Measurements from ENCODE around the gene CNN1. TPM values are rescaled to one million over a fixed set of nuclear protein-coding genes. Genes with fewer than 3 reads are reported as not detected.

Gene CNN1
- total and polyA plus RNA-seq, 9 of the 15 experiments (the other 6 are each of a cell fraction or from before 2014, with no cell fraction given), result 0.23 to 10.6 (median 5.2) TPM

- no peak; the same call in 1 of the 2 replicates for TF ChIP-seq ZNF263 (CRISPR knock-in tag; IDR thresholded peaks at IDR 0.05; ENCODE audit: borderline replicate concordance)
- no peak for TF ChIP-seq ZNF785 (CRISPR knock-in tag; IDR thresholded peaks at IDR 0.05)
- TF ChIP-seq AFF1 (IDR thresholded peaks at IDR 0.05; ENCODE audit: low read depth in 1 of 2, partially characterized antibody in 2 of 2), result no peak
- no peak for TF ChIP-seq YY1 (IDR thresholded peaks at IDR 0.05; ENCODE audit: borderline replicate concordance in 1 of 3, control insufficient read depth in 1 of 3, extremely low read depth in 1 of 3, insufficient read depth in 3 of 3, insufficient read length in 1 of 3, insufficient replicate concordance in 2 of 3, low read depth in 1 of 3, low read length in 2 of 3)
- no peak for TF ChIP-seq ZNF146 (CRISPR knock-in tag; IDR thresholded peaks at IDR 0.05; ENCODE audit: unreplicated experiment)
- no peak for TF ChIP-seq E2F4 (CRISPR knock-in tag; IDR thresholded peaks at IDR 0.05; ENCODE audit: low read depth)
- TF ChIP-seq TRIM24 (IDR thresholded peaks at IDR 0.05), result no peak
- no peak for TF ChIP-seq ZNF764 (CRISPR knock-in tag; IDR thresholded peaks at IDR 0.05; ENCODE audit: low read depth)
- no peak for TF ChIP-seq ZNF184 (CRISPR knock-in tag; IDR thresholded peaks at IDR 0.05)
- TF ChIP-seq ZNF76 (CRISPR knock-in tag; IDR thresholded peaks at IDR 0.05; ENCODE audit: borderline replicate concordance), result no peak
- TF ChIP-seq ZNF609 (CRISPR knock-in tag; IDR thresholded peaks at IDR 0.05; ENCODE audit: borderline replicate concordance), result no peak
- TF ChIP-seq FIP1L1 (IDR thresholded peaks at IDR 0.05; ENCODE audit: low read depth, low read length, poor library complexity, severe bottlenecking), result no peak
- TF ChIP-seq BMI1 (IDR thresholded peaks at IDR 0.05; ENCODE audit: low read length), result no peak
- TF ChIP-seq MAFK (IDR thresholded peaks at IDR 0.05; ENCODE audit: low read length), result no peak; the same call in none of the 2 replicates
- no peak for TF ChIP-seq ZNF232 (CRISPR knock-in tag; IDR thresholded peaks at IDR 0.05)
- no peak for TF ChIP-seq ZNF133 (CRISPR knock-in tag; IDR thresholded peaks at IDR 0.05)
- TF ChIP-seq KAT2B (IDR thresholded peaks at IDR 0.05; ENCODE audit: low read depth, low read length), result no peak
Measured at GRCh38 chr19:11496391-11497163, 42.1 kb upstream of the CNN1 start (continued).
